Stomach (tissue), 9 donors: ENCODE results near the gene PDGFD. TPM values are rescaled to one million over a fixed set of nuclear protein-coding genes. Genes with fewer than 3 reads are reported as not detected.

Source experiments
- DNase-seq, 2 donors: peaks; one replicate each; pipeline versions ENCODE4 v3.0.0 to v3.0.0-alpha.2; 2013 to 2019
- H3K27ac ChIP-seq, 5 donors: fragments of 200-600 bp in 4 of 5; sonication (generic) in 4 of 5; one replicate each; pipeline ENCODE4 v1.5.1; 2013 to 2019; ENCODE audit warnings: mild to moderate bottlenecking in 1 of 5, moderate library complexity in 1 of 5
- H3K27me3 ChIP-seq, 3 donors: fragments of 200-600 bp; sonication (generic); one replicate each; pipeline ENCODE4 v1.5.1; 2017 to 2019; ENCODE audit warnings: mixed run types in 1 of 3
- H3K36me3 ChIP-seq, 4 donors: fragments of 200-600 bp; sonication (generic); 1 replicate in 3 of 4; 2 replicates in 1 of 4; pipeline ENCODE4 v1.5.1; 2016 to 2019
- H3K4me1 ChIP-seq, 4 donors: fragments of 200-600 bp; sonication (generic); one replicate each; pipeline ENCODE4 v1.5.1; 2016 to 2019
- H3K4me3 ChIP-seq, 4 donors: fragments of 200-600 bp; sonication (generic) in 3 of 4; one replicate each; pipeline ENCODE4 v1.5.1; 2016 to 2019; ENCODE audit warnings: mild to moderate bottlenecking in 1 of 4
- H3K9me3 ChIP-seq, 4 donors: fragments of 200-600 bp; sonication (generic); one replicate each; pipeline ENCODE4 v1.5.1; 2016 to 2019
- EP300 ChIP-seq: sonication (generic); formaldehyde crosslinking; IDR thresholded peaks from one replicate; pipeline ENCODE4 v1.6.1; 2017; ENCODE audit warnings: antibody characterized with exemption
- POLR2A ChIP-seq, 4 donors: fragments of 450-650 bp; IDR thresholded peaks; one replicate each; pipeline ENCODE4 v1.6.1; 2016; ENCODE audit warnings: antibody characterized with exemption in 4 of 4, control low read depth in 2 of 4, mild to moderate bottlenecking in 1 of 4, moderate library complexity in 1 of 4
- POLR2AphosphoS5 ChIP-seq, 3 donors: sonication (generic); formaldehyde crosslinking; IDR thresholded peaks; one replicate each; pipeline ENCODE4 v1.6.1; 2016; ENCODE audit warnings: antibody characterized with exemption in 3 of 3
- WGBS, 5 donors: extraction: QIAGEN DNeasy Blood & Tissue Kit in 3 of 5; methylation state at CpG; one replicate each; pipeline versions ENCODE4 v1.1.5 to v1.1.7; 2013 to 2018; 5-methylcytosine and 5-hydroxymethylcytosine counted together
- intact Hi-C: fragments of 100-400 bp; cut with DNase I; formaldehyde crosslinking; loops from one replicate; pipeline ENCODE4 v1.15.1; 2023; ENCODE audit warnings: low total_unique reads
- polyA plus RNA-seq, 3 donors: library from polyadenylated mRNA; stranded (reverse); fragments of 200-250 nt; gene quantifications; one replicate each; pipeline ENCODE4 v1.2.3, GENCODE V29; 2013
- total RNA-seq, 5 donors: library from RNA; depleted of rRNA; stranded (reverse); fragments of >200 nt; gene quantifications; one replicate each; pipeline versions ENCODE4 v1.1.0 to v1.2.3, GENCODE V29; 2014 to 2016
- TF ChIP-seq, protein P1 (sequence below), 7 experiments: fragments of 450-650 bp in 4 of 7; fragments of 200-600 bp in 3 of 7; sonication (generic) in 3 of 7; IDR thresholded peaks; one replicate each; pipeline ENCODE4 v1.5.1; 2016 to 2019; ENCODE audit warnings: antibody characterized with exemption in 7 of 7, control low read depth in 2 of 7, mild to moderate bottlenecking in 1 of 7
- donor health status: healthy with polysubstance abuse.
- donor health status: Bipolar disorder and iron deficiency.
- donor health status: healthy.

The PDGFD gene
- total and polyA plus RNA-seq, 8 donors: 2.4 to 41.5 (median 9.0) TPM; not detected in 1

GRCh38 chr11:104127828-104128227, 36.1 kb downstream of the PDGFD start:
- 86 to 90% (median 90%) methylated on average over 2 of the region's 2 CpGs for WGBS, 5 donors
- DNase-seq: no peak
- no peak overlapping the region for H3K4me3 ChIP-seq
- H3K36me3 ChIP-seq: no peaks in the 10 kb centered on the region
- peaks cover 0 to 23% (median 2%) of the 10 kb centered on the region in 4 donors for H3K4me1 ChIP-seq
- intact Hi-C loops: no loop called here
- H3K27ac ChIP-seq: no peak overlapping the region
- no peaks in the 10 kb centered on the region for H3K9me3 ChIP-seq
- no peak for TF ChIP-seq EP300
- TF ChIP-seq, protein P1, sequence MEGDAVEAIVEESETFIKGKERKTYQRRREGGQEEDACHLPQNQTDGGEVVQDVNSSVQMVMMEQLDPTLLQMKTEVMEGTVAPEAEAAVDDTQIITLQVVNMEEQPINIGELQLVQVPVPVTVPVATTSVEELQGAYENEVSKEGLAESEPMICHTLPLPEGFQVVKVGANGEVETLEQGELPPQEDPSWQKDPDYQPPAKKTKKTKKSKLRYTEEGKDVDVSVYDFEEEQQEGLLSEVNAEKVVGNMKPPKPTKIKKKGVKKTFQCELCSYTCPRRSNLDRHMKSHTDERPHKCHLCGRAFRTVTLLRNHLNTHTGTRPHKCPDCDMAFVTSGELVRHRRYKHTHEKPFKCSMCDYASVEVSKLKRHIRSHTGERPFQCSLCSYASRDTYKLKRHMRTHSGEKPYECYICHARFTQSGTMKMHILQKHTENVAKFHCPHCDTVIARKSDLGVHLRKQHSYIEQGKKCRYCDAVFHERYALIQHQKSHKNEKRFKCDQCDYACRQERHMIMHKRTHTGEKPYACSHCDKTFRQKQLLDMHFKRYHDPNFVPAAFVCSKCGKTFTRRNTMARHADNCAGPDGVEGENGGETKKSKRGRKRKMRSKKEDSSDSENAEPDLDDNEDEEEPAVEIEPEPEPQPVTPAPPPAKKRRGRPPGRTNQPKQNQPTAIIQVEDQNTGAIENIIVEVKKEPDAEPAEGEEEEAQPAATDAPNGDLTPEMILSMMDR (IDR thresholded peaks at IDR 0.05): no peak
- no peaks in the 10 kb centered on the region for H3K27me3 ChIP-seq

GRCh38 chr11:104126464-104126863, 37.5 kb downstream of the PDGFD start:
- TF ChIP-seq, protein P1 (IDR thresholded peaks at IDR 0.05): no peak
- TF ChIP-seq POLR2A (IDR thresholded peaks at IDR 0.05) (no peak), POLR2AphosphoS5 (IDR thresholded peaks at IDR 0.05) (no peak), EP300 (no peak)
- Histone ChIP-seq H3K4me1 (peaks cover 0 to 33% (median 8%) of the 10 kb centered on the region in 4 donors), H3K9me3 (no peaks in the 10 kb centered on the region), H3K4me3 (no peak overlapping the region), H3K36me3 (no peaks in the 10 kb centered on the region), H3K27ac (no peak overlapping the region), H3K27me3 (no peaks in the 10 kb centered on the region)
- DNase-seq: no peak
- 66 to 88% (median 73%) methylated on average over 1 of the region's 1 CpG for WGBS, 5 donors
- intact Hi-C loops: no loop called here

- no peak overlapping the region for H3K4me3 ChIP-seq
- TF ChIP-seq EP300: no peak
- no peak for TF ChIP-seq POLR2AphosphoS5 (IDR thresholded peaks at IDR 0.05)
- TF ChIP-seq, protein P1 (IDR thresholded peaks at IDR 0.05): no peak
- no peaks in the 10 kb centered on the region for H3K9me3 ChIP-seq
- DNase-seq: peak in 1 of 2 donors; percentile 29
- H3K36me3 ChIP-seq: no peaks in the 10 kb centered on the region
- no peaks in the 10 kb centered on the region for H3K27me3 ChIP-seq
- peak overlapping the region in 1 of 5 donors; percentile 3 for H3K27ac ChIP-seq
- WGBS, 5 donors: 68 to 79% (median 74%) methylated on average over 1 of the region's 1 CpG
- intact Hi-C loops: no loop called here
- peaks cover 0 to 39% (median 16%) of the 10 kb centered on the region in 4 donors for H3K4me1 ChIP-seq
Observed at GRCh38 chr11:104124979-104125378, 39.0 kb downstream of the PDGFD start.

GRCh38 chr11:104122836-104123235, 41.1 kb downstream of the PDGFD start:
- TF ChIP-seq POLR2AphosphoS5 (IDR thresholded peaks at IDR 0.05): no peak
- TF ChIP-seq POLR2A (IDR thresholded peaks at IDR 0.05): no peak
- 27 to 48% (median 31%) methylated on average over 2 of the region's 2 CpGs for WGBS, 5 donors
- Histone ChIP-seq H3K9me3 (no peaks in the 10 kb centered on the region), H3K27me3 (no peaks in the 10 kb centered on the region), H3K4me1 (peaks cover 0 to 39% (median 16%) of the 10 kb centered on the region in 4 donors), H3K36me3 (no peaks in the 10 kb centered on the region), H3K4me3 (no peak overlapping the region), H3K27ac (peak overlapping the region in 1 of 5 donors; percentile 46)
- DNase-seq: no peak
- intact Hi-C loops: no loop called here

DNA sequence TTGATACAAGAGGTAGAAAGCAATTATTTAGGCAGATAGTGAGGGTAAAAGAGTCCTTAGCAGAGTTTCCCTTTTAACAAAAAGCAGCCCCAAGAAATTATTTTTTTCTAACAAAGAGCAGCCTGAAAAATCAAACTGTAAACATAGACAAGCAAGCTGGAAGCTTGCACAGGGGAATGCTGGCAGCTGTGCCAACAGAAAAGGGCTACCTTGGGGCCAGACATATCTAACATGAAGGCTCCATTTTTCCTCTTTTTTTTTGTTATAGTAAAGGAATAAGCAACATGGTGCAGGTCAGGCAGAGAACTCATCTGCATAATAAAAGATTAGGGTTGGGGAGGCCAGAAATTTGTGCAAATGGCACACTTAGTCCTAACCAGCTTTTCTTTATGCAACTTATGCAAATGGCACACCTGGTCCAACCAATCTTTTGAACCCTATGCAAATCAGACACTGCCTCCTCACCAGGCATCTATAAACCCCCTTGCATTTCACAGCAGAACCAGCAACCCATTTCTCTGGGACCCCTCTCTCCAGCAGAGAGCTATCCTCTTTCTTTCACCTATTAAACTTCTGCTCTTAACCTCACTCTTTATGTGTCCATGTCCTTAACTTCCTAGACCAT, 41.8 kb downstream of the PDGFD start:
- peak overlapping the region in 1 of 5 donors; percentile 46 for H3K27ac ChIP-seq
- no peak overlapping the region for H3K4me3 ChIP-seq
- no peak for DNase-seq

More for the DNA sequence above, 41.8 kb downstream of the PDGFD start:
- H3K4me1 ChIP-seq: peaks cover 0 to 39% (median 16%) of the 10 kb centered on the region in 4 donors
- intact Hi-C loops: no loop called here
- H3K27me3 ChIP-seq: no peaks in the 10 kb centered on the region
- H3K36me3 ChIP-seq: no peaks in the 10 kb centered on the region
- TF ChIP-seq POLR2AphosphoS5 (IDR thresholded peaks at IDR 0.05) (no peak), EP300 (no peak), POLR2A (IDR thresholded peaks at IDR 0.05) (no peak)
- TF ChIP-seq, protein P1 (IDR thresholded peaks at IDR 0.05): no peak
- H3K9me3 ChIP-seq: peaks cover 0 to 2% (median 1%) of the 10 kb centered on the region in 4 donors
